DOHH2 (cell line): ENCODE measurements around the gene AP5Z1.

Experiments used
- EZH2phosphoT487 ChIP-seq: fragments of 200-600 bp; sonication (generic); IDR thresholded peaks from 2 replicates; pipeline ENCODE4 v1.6.1; 2017; ENCODE audit warnings: borderline replicate concordance, mild to moderate bottlenecking, antibody characterized with exemption, low read length, moderate library complexity, mixed read lengths
- TF ChIP-seq, protein P1 (sequence below): fragments of 200-600 bp; sonication (generic); IDR thresholded peaks from one replicate; pipeline ENCODE4 v1.5.1; 2014; ENCODE audit warnings: antibody characterized with exemption, mild to moderate bottlenecking, low read depth, low read length; ENCODE audit not compliant: poor library complexity, severe bottlenecking

DNA sequence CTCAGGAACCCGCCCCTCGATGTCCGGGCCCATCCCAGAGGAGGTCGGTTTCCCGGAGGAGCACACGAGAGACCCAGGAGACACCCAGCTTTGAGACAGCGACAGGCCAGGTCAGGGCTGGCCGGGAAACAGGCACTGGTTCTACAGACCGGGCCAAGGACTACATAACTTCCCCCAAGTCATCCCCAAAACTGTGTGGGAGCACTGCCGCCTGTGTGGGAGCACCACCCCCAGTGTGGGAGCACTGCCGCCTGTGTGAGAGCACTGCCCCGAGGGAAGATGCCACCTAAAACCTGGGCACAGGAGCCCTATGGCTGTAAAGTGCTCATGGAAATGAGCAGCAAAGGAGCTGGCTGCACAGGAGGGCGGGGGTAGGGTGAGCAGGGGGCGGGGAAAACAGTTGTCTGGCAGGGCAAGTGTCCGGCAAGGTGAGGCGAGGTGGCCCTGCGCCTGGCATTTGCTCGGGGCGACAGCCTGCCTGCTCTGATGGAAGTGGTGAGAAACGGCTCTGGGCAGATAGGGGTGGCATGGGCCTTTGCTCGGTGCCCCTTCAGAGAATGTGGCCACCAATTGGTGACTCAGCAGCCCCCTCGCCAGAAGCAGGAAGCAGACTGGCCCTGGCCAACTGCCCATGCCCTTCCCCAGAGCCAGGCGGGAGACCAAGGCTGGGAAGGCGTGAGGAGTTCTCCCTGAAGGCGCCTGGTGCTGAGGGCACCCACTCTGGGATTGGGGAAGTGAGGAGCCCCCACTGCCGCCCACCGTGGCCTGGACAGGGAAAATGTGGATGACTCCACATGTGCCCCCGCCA lies 60.2 kb downstream of the AP5Z1 start:
- TF ChIP-seq, protein P1, sequence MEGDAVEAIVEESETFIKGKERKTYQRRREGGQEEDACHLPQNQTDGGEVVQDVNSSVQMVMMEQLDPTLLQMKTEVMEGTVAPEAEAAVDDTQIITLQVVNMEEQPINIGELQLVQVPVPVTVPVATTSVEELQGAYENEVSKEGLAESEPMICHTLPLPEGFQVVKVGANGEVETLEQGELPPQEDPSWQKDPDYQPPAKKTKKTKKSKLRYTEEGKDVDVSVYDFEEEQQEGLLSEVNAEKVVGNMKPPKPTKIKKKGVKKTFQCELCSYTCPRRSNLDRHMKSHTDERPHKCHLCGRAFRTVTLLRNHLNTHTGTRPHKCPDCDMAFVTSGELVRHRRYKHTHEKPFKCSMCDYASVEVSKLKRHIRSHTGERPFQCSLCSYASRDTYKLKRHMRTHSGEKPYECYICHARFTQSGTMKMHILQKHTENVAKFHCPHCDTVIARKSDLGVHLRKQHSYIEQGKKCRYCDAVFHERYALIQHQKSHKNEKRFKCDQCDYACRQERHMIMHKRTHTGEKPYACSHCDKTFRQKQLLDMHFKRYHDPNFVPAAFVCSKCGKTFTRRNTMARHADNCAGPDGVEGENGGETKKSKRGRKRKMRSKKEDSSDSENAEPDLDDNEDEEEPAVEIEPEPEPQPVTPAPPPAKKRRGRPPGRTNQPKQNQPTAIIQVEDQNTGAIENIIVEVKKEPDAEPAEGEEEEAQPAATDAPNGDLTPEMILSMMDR = no peak
- no peak for TF ChIP-seq EZH2phosphoT487
